HepG2 (cell line): ENCODE measurements around the gene ALDH3B2. TPM values are rescaled to one million over a fixed set of nuclear protein-coding genes. Genes with fewer than 3 reads are reported as not detected.

ENCODE experiments used
- CBX2 ChIP-seq, 2 experiments: fragments of 200-600 bp in 1 of 2; sonication (generic); formaldehyde crosslinking in 1 of 2; IDR thresholded peaks; 2 replicates each; pipeline versions ENCODE4 v1.7.0 to v1.8.1; 2018 to 2022; ENCODE audit warnings: low read depth in 2 of 2, low read length in 1 of 2, mild to moderate bottlenecking in 1 of 2, missing genetic modification reagents in 1 of 2
- FIP1L1 ChIP-seq: fragments of 200-400 bp; formaldehyde crosslinking; IDR thresholded peaks from 2 replicates; pipeline ENCODE4 v1.6.1; 2018; ENCODE audit warnings: low read depth, mild to moderate bottlenecking, low read length, moderate library complexity, borderline replicate concordance; ENCODE audit not compliant: insufficient read depth
- FOXP1 ChIP-seq, 2 experiments: fragments of 450-650 bp in 1 of 2; IDR thresholded peaks; 2 replicates each; pipeline ENCODE4 v1.6.1; 2017 to 2018; ENCODE audit warnings: antibody characterized with exemption in 1 of 2
- HNRNPL ChIP-seq: fragments of 200-400 bp; formaldehyde crosslinking; IDR thresholded peaks from 2 replicates; pipeline ENCODE4 v1.6.1; 2017; ENCODE audit warnings: mild to moderate bottlenecking, low read depth, low read length
- MYC ChIP-seq: sonication (generic); formaldehyde crosslinking; IDR thresholded peaks from 2 replicates; pipeline ENCODE4 v1.9.0; 2021; ENCODE audit warnings: missing genetic modification reagents, borderline replicate concordance
- PRDM15 ChIP-seq: sonication (generic); formaldehyde crosslinking; IDR thresholded peaks from 2 replicates; pipeline ENCODE4 v1.4.0; 2020; ENCODE audit warnings: missing genetic modification reagents
- PRMT3 ChIP-seq: sonication (generic); formaldehyde crosslinking; IDR thresholded peaks from 2 replicates; pipeline ENCODE4 v1.8.1; 2022; ENCODE audit warnings: low read depth, mild to moderate bottlenecking, moderate library complexity, missing genetic modification reagents, borderline replicate concordance
- SMARCC2 ChIP-seq: fragments of 450-650 bp; IDR thresholded peaks from 2 replicates; pipeline ENCODE4 v1.6.1; 2017; ENCODE audit warnings: antibody characterized with exemption, mild to moderate bottlenecking
- TEAD3 ChIP-seq: optimal IDR thresholded peaks from 2 replicates; pipeline ENCODE3; 2016; ENCODE audit warnings: borderline replicate concordance
- TSC22D2 ChIP-seq: sonication (generic); formaldehyde crosslinking; IDR thresholded peaks from 2 replicates; pipeline ENCODE4 v1.5.1; 2020; ENCODE audit warnings: missing genetic modification reagents, mild to moderate bottlenecking, borderline replicate concordance
- XBP1 ChIP-seq: sonication (generic); formaldehyde crosslinking; IDR thresholded peaks from 2 replicates; pipeline ENCODE4 v1.5.0; 2020; ENCODE audit warnings: missing genetic modification reagents
- ZNF225 ChIP-seq: sonication (generic); formaldehyde crosslinking; IDR thresholded peaks from 2 replicates; pipeline ENCODE4 v1.4.0; 2020; ENCODE audit warnings: mild to moderate bottlenecking, missing genetic modification reagents
- ZNF230 ChIP-seq: sonication (generic); formaldehyde crosslinking; IDR thresholded peaks from 2 replicates; pipeline ENCODE4 v1.4.0; 2020; ENCODE audit warnings: mild to moderate bottlenecking, missing genetic modification reagents
- polyA plus RNA-seq, 8 experiments: library from polyadenylated mRNA; depleted of rRNA in 3 of 8; stranded (reverse) in 7 of 8; unstranded in 1 of 8; fragments of >200 nt; fragmentation: Illumina TruSeq in 4 of 8; extraction: Trizol in 4 of 8; gene quantifications; 2 replicates each; pipeline versions ENCODE4 v1.2.1 to v1.2.3, GENCODE V29; 2011 to 2016; ENCODE audit warnings: low read depth in 4 of 8, missing spikeins in 1 of 8, mixed read lengths in 1 of 8; ENCODE audit not compliant: insufficient read depth in 1 of 8
- total RNA-seq, 5 experiments: library from RNA; depleted of rRNA; stranded (reverse); fragments of >200 nt; fragmentation: Illumina TruSeq; extraction: Trizol; gene quantifications; 2 replicates each; pipeline ENCODE4 v1.2.3, GENCODE V29; 2016; ENCODE audit warnings: low read depth in 1 of 5
- TF ChIP-seq, protein P1 (sequence below): sonication (generic); formaldehyde crosslinking; IDR thresholded peaks from 2 replicates; pipeline ENCODE4 v1.5.0; 2020; ENCODE audit warnings: mild to moderate bottlenecking, missing genetic modification reagents, borderline replicate concordance
- TF ChIP-seq, protein P2 (sequence below): sonication (generic); formaldehyde crosslinking; IDR thresholded peaks from 2 replicates; pipeline ENCODE4 v1.8.0; 2022; ENCODE audit warnings: missing genetic modification reagents, mild to moderate bottlenecking, borderline replicate concordance
- TF ChIP-seq, protein P3 (sequence below): sonication (generic); formaldehyde crosslinking; IDR thresholded peaks from 2 replicates; pipeline ENCODE4 v1.4.0; 2020; ENCODE audit warnings: mild to moderate bottlenecking, low read depth, missing genetic modification reagents

Gene ALDH3B2
- total and polyA plus RNA-seq, 2 of the 13 experiments (the other 11 are each of a cell fraction or from before 2014, with no cell fraction given), result not detected

DNA sequence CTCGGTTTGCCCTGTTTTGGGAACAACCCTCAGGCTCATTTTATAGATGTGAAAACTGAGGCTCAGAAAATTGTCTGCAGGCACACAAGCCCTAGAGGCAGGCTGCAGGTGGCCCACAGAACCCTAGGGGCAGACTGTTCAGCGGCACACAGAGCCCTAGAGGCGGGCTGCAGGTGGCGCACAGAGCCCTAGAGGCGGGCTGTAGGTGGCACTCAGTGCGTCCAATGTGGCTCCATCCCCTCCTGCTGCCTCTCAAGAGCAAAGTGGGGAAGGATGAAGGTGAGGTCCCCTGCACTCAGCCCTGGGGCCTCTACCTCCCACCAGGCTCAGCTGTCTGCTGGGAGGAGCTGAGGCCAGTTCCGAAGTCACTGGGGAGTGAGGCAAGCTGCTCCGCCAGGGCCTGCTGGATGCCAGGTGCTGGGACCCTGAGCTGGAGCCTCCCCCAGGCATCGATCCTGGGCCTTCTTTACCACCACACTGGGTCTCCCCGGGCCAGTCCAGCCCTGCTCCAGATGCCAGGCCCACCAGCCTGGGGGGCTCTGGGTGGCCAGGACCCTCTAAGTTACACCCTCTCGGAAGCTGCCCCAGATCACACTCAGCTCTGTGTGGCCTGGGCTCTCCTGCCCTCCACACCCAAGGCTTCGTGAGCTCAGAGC, 26.2 kb downstream of the ALDH3B2 start (continued):
- TF ChIP-seq, protein P1, sequence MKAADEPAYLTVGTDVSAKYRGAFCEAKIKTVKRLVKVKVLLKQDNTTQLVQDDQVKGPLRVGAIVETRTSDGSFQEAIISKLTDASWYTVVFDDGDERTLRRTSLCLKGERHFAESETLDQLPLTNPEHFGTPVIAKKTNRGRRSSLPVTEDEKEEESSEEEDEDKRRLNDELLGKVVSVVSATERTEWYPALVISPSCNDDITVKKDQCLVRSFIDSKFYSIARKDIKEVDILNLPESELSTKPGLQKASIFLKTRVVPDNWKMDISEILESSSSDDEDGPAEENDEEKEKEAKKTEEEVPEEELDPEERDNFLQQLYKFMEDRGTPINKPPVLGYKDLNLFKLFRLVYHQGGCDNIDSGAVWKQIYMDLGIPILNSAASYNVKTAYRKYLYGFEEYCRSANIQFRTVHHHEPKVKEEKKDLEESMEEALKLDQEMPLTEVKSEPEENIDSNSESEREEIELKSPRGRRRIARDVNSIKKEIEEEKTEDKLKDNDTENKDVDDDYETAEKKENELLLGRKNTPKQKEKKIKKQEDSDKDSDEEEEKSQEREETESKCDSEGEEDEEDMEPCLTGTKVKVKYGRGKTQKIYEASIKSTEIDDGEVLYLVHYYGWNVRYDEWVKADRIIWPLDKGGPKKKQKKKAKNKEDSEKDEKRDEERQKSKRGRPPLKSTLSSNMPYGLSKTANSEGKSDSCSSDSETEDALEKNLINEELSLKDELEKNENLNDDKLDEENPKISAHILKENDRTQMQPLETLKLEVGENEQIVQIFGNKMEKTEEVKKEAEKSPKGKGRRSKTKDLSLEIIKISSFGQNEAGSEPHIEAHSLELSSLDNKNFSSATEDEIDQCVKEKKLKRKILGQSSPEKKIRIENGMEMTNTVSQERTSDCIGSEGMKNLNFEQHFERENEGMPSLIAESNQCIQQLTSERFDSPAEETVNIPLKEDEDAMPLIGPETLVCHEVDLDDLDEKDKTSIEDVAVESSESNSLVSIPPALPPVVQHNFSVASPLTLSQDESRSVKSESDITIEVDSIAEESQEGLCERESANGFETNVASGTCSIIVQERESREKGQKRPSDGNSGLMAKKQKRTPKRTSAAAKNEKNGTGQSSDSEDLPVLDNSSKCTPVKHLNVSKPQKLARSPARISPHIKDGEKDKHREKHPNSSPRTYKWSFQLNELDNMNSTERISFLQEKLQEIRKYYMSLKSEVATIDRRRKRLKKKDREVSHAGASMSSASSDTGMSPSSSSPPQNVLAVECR (CRISPR knock-in tag), result 0 out of 2 replicates have a peak, but pooled peaks have one; percentile 22
- no peak for TF ChIP-seq FOXP1 (IDR thresholded peaks at IDR 0.05)
- TF ChIP-seq FOXP1 (CRISPR knock-in tag; IDR thresholded peaks at IDR 0.05), result no peak
- TF ChIP-seq ZNF230, result no peak
- TF ChIP-seq ZNF225 (CRISPR knock-in tag), result no peak
- peak; percentile 21 for TF ChIP-seq TEAD3 (CRISPR knock-in tag)
- TF ChIP-seq, protein P2, sequence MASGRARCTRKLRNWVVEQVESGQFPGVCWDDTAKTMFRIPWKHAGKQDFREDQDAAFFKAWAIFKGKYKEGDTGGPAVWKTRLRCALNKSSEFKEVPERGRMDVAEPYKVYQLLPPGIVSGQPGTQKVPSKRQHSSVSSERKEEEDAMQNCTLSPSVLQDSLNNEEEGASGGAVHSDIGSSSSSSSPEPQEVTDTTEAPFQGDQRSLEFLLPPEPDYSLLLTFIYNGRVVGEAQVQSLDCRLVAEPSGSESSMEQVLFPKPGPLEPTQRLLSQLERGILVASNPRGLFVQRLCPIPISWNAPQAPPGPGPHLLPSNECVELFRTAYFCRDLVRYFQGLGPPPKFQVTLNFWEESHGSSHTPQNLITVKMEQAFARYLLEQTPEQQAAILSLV, result no peak
- TF ChIP-seq MYC (CRISPR knock-in tag), result no peak
- no peak for TF ChIP-seq PRDM15 (CRISPR knock-in tag)
- TF ChIP-seq HNRNPL, result peak; percentile 62; the same call in 1 of the 2 replicates
- no peak for TF ChIP-seq FIP1L1
- TF ChIP-seq SMARCC2, result no peak
- TF ChIP-seq PRMT3 (CRISPR knock-in tag), result no peak
- TF ChIP-seq, protein P3, sequence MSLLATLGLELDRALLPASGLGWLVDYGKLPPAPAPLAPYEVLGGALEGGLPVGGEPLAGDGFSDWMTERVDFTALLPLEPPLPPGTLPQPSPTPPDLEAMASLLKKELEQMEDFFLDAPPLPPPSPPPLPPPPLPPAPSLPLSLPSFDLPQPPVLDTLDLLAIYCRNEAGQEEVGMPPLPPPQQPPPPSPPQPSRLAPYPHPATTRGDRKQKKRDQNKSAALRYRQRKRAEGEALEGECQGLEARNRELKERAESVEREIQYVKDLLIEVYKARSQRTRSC (CRISPR knock-in tag), result no peak
- no peak for TF ChIP-seq XBP1 (CRISPR knock-in tag)
- no peak for TF ChIP-seq TSC22D2 (CRISPR knock-in tag)
- no peak for TF ChIP-seq CBX2 (IDR thresholded peaks at IDR 0.05; ENCODE audit: low read depth, low read length)
- TF ChIP-seq CBX2 (CRISPR knock-in tag; IDR thresholded peaks at IDR 0.05; ENCODE audit: low read depth), result no peak
